ENCODE data around the gene FLAD1.

GRCh38 chr1:155035936-155036335 lies 52.8 kb downstream of the FLAD1 start:
- no peak for TF ChIP-seq ZNF350 (tag by site-specific recombination; IDR thresholded peaks at IDR 0.05)
- no peak for TF ChIP-seq REST (tag by site-specific recombination; IDR thresholded peaks at IDR 0.05)
- TF ChIP-seq CTCF (tag by site-specific recombination; IDR thresholded peaks at IDR 0.05) = no peak
- no peak for TF ChIP-seq ZNF449 (tag by site-specific recombination; IDR thresholded peaks at IDR 0.05)
- TF ChIP-seq ZNF830 (tag by site-specific recombination; IDR thresholded peaks at IDR 0.05; ENCODE audit: low read depth) = no peak
- no peak for TF ChIP-seq ZNF18 (tag by site-specific recombination; IDR thresholded peaks at IDR 0.05)

All from HEK293 (cell line).